Fibroblast of skin of scalp (primary cell): Measurements from ENCODE around the gene PCF11. TPM values are rescaled to one million over a fixed set of nuclear protein-coding genes. Genes with fewer than 3 reads are reported as not detected.
"Not testable (repeated sequence)": the region's sequence is repeated elsewhere in the genome, so short reads cannot be mapped to it uniquely, and the experiment has no call there.

Source experiments
- DNase-seq: peaks from one replicate; pipeline ENCODE4 v3.0.0-alpha.2; 2013
- polyA plus RNA-seq, 2 experiments: library from polyadenylated mRNA; unstranded; fragments of 120-200 nt; gene quantifications; one replicate each; pipeline ENCODE4 v1.2.1, GENCODE V29; 2013; ENCODE audit not compliant: insufficient read length in 2 of 2

PCF11 gene, protein sequence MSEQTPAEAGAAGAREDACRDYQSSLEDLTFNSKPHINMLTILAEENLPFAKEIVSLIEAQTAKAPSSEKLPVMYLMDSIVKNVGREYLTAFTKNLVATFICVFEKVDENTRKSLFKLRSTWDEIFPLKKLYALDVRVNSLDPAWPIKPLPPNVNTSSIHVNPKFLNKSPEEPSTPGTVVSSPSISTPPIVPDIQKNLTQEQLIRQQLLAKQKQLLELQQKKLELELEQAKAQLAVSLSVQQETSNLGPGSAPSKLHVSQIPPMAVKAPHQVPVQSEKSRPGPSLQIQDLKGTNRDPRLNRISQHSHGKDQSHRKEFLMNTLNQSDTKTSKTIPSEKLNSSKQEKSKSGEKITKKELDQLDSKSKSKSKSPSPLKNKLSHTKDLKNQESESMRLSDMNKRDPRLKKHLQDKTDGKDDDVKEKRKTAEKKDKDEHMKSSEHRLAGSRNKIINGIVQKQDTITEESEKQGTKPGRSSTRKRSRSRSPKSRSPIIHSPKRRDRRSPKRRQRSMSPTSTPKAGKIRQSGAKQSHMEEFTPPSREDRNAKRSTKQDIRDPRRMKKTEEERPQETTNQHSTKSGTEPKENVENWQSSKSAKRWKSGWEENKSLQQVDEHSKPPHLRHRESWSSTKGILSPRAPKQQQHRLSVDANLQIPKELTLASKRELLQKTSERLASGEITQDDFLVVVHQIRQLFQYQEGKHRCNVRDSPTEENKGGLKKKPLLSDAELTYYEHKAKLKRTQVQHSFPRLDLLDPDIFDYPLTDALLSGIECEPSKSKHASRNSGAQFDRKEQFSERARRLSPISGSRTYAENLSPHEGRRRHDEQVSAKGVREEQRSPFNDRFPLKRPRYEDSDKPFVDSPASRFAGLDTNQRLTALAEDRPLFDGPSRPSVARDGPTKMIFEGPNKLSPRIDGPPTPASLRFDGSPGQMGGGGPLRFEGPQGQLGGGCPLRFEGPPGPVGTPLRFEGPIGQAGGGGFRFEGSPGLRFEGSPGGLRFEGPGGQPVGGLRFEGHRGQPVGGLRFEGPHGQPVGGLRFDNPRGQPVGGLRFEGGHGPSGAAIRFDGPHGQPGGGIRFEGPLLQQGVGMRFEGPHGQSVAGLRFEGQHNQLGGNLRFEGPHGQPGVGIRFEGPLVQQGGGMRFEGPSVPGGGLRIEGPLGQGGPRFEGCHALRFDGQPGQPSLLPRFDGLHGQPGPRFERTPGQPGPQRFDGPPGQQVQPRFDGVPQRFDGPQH (N-terminal part only)
- polyA plus RNA-seq (2013, experiment 1 of 2; ENCODE audit: insufficient read length): 20.2 TPM
- 22.6 TPM for polyA plus RNA-seq (2013, experiment 2 of 2; ENCODE audit: insufficient read length)

- no peak for DNase-seq
These were observed at the start of gene PCF11 for GRCh38 chr11:83156996-83157593. PCF11 (plus strand) TSS chr11:83157131; CDS start chr11:83157440, 309 bp downstream.

DNA sequence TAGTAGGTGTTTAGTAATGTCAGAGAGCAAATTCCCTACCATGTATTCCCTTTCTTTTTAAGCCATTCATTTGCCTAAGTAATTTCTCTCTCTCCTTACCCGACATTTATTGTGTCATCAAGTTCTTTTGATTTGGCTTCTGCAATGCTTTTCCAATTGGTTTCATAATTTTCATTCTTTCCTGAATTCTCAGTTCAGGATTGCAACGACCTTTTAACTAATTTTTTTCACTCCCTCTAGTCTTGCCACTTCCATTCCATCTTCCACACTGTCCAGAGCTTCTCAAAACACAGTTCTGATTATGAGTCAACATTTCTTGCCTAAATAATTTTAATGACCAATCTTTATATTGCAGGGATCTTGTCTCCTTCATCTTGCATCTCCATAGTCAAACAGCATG, 44.0 kb upstream of the PCF11 start:
- no peak for DNase-seq

DNA sequence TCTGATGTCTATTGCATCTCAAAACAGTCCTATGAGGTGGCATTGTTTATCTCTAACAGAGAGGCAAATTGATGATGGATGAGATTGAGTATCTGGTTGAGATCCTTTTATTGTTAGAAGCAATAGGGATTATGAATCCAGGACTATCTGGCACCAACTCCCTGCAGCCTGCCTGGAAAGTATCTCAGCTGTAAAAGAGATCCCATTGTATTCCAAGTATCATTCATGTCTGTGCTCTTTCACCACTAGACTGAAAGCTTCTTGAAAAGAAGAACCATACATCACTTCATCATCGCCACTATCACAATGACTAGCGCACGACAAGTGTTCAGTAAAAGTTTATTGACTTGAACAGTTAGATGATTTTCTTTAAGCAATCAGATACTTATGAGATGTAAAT, 41.9 kb upstream of the PCF11 start:
- DNase-seq: no peak

GRCh38 chr11:83115551-83115950, 41.4 kb upstream of the PCF11 start:
- DNase-seq: no peak

DNA sequence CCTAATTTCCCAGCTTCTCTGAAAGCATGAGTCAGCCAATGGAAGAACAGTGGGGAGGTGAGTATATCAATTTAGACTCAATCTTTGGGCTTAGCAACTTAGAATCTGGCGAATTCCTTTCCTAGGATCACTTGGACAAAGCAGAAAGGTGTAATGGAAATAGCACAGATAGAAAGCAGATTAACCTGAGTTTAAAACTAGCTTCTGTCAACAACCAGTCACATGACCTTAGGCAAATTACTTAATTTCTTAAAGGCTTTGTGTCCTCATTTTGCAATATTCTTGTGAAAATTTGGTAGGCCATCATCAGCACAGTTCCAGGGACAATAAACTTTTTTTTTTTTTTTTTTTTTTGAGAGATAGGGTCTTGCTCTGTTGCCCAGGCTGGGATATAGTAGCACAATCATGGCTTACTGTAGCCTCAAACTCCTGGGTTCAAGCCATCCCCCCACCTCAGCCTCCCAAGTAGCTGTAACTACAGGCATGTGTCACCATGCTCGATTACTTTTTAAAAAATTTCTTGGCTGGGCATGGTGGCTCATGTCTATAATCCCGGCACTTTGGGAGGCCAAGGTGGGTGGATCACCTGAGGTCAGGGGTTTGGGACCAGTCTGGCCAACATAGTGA, 40.8 kb upstream of the PCF11 start:
- DNase-seq: no peak

- DNase-seq: no peak
These were observed 38.1 kb upstream of the PCF11 start for GRCh38 chr11:83118814-83119213.

DNA sequence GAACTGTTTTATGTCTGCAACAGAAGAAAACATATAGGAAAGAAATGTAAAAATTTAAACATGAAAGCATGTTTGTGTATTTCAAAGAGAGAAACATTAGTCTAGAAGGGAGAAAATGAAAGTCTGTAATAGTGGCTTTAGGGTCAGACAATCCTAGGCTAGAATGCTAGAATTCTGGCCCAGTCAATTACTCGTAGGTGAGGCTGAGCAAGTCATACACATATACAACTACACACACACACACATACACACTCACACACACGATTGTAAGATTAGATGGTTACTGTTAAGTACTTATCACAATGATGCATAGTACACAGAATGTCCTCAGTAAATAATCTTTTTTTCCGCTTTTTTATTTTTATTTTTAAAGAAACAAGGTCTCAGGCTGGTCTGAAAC, 37.7 kb upstream of the PCF11 start:
- DNase-seq: no peak

DNA sequence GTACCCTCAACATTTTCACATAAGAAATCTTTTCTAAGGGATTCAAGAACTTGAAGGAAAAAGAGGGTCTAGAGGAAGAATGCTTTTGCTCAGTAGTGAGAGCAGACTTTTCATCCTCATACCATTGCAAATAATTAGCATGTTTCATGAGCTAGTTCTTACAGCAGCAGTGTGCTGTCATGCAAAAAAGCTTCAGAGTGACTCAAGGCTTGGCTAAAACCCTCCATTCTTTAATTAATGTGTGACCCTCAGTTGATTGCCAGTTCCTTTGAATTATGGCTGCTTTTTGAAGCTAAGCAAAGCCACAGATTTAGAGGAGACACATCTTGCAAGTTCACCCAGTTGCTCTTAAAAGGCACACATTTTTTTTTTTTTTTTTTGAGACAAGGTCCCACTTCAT, 36.6 kb upstream of the PCF11 start:
- DNase-seq: peak; percentile 12

GRCh38 chr11:83122050-83122449, 34.9 kb upstream of the PCF11 start:
- DNase-seq: no peak

- DNase-seq: no peak
These were observed 34.2 kb upstream of the PCF11 start for GRCh38 chr11:83122766-83123165.

DNA sequence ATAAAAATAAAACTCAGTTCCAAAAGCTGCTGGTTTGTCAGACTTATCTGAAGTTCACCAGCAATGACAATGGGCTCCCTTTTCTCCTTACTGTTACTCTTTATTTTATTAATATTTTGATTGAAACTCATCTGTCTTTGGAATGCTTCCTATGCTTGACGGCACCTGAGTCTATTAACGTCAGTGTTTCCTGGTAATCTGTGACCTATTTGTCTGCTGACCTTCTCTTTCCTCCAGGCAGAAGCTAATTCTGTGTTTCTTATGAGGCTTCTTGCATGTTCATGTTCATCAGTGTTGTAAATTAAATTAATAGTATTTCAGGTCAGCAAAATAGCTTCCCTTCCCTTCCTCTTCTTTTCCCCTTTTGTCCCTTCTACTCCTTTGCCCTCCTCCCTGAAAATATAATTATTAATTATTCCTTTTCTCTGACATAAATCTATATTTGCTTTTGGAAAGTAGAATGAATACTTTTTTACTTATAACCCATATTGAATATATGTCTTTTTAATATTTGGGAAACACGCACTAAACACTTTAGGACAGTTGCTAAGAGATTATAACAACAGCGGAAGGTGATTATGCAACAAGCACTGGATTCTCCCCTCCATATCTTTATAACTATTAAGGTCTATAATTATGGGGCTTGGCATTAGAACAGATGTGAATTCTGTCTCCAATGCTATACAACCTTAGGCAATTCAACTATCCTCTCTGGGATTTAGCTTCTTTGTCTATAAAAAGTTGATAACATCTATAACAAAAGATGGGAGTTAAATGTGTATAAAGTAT, 32.1 kb upstream of the PCF11 start:
- no peak for DNase-seq

GRCh38 chr11:83125577-83125976, 31.4 kb upstream of the PCF11 start:
- no peak for DNase-seq

DNA sequence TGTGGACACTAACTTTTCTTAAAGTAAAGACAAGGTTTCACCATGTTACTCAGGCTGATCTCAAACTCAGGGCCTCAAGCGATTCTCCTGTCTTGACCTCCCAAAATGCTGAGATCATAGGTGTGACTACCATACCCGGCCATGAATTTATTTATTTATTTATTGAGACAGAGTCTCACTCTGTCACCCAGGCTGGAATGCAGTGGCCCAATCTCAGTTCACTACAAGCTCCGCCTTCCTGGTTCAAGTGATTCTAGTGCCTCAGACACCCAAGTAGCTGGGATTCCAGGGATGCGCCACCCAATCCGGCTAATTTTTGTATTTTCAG, 29.7 kb upstream of the PCF11 start:
- no peak for DNase-seq

DNA sequence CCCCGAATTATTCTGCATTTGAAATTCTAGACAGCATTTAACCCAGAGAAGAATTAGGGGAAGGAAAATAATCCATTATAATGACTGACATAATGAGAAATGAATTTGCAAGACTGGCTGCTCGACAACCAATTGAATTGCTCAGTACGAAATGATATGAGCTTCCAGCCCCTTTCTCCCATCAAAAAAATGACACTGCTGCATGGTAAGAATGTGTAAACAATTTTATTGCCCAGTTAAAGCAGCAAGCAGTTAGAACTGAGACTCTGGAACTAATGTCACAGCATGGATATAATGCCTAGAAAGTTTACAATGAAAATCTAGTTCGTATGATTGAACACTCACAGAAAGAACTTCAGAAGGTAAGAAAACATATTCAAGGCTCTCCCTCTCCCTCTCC, 24.7 kb upstream of the PCF11 start:
- DNase-seq: no peak

DNA sequence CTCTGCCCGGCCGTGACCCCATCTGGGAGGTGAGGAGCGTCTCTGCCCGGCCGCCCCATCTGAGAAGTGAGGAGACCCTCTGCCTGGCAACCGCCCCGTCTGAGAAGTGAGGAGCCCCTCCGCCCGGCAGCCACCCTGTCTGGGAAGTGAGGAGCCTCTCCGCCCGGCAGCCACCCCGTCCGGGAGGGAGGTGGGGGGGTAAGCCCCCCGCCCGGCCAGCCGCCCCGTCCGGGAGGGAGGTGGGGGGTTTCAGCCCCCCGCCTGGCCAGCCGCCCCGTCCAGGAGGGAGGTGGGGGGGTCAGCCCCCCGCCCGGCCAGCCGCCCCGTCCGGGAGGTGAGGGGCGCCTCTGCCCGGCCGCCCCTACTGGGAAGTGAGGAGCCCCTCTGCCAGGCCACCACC, 23.7 kb upstream of the PCF11 start:
- DNase-seq: not testable (repeated sequence)

DNA sequence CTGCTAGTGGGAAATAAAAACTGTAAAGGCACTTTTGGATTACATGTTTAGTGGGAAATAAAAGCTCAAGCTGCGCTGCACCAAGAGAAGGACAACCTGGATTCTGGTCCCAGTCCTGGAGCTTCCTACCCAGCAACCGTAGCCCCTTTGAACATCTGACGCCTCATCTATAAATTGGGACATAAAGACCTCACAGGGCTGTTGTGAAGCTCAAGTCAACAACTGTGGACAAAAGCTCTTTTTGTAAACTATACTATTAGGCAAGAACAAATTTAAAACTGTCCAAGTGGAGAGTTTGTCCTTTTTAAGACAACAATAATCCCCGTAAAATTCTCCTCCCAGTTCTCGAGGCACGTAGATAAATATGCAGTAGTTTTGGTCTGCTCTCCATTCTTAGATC, 17.6 kb upstream of the PCF11 start:
- DNase-seq: no peak

DNA sequence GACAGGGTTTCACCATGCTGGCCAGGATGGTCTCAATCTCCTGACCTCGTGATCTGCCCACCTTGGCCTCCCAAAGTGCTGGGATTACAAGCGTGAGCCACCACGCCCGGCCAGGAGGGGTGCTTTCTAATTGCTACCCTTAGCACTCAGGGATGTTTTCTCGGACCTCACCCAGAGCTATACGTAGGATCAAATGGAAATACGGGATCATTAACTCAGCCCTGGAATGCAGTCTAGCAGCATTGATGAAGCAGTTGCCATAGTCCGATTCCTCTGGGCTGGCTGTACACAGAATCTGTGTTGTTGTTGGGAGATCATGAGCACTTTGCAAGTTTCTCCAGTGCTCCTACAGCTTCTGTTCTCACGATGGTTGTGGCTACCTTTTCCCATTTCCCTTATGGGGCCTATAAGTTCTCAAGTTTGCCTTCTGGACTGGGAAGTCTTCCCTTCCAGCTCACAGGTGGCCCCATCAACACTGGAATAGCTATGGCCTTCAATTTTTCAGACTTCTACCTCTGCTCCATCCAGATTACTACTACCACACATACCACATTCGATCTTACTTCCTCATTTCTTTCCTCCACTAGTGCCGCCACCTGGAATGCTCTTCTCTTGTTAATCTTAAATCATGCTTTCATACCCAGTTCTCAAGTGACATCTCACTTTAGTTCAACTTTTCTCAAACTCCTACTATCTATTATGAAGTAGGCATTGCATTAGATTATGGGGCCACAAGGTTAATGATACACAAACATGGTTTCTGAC, 16.1 kb upstream of the PCF11 start:
- DNase-seq: no peak

DNA sequence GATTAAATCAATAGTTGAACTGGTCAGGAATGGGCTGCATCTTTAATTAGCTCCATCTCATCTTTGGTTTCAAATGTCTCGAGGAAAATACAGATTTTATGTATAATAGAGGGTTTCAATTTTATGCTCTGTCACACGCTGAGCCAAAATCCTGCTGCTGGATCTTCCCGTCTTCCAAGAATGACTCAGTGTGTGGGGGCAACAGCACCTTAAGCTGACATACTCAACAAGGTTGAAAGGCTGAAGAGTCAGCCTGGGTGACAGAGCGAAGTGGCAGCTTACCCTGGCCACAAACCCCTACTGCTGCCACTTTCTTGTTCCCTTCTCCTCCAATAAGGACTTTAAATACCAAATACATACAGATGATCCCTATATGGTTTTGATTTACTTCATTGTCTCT, 9.0 kb upstream of the PCF11 start:
- DNase-seq: no peak

DNA sequence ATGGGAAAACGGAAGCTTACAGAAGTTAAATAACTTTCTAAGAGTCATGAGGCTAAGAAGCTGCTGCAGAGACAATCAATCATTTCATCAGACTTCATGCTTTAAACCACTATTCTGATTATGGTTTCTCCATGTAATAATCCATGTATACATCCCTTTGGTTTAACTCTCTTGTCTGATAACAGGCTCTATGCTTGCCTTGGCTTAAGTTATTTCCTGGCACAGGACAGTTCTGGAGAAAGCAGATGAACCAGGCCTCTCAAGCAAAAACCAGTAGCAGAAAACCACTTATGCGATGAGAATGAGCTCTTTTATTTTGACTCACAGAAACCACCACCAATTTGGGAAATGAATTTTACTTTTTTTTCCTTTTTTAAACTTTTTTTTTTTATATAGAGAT, 6.5 kb upstream of the PCF11 start:
- DNase-seq: no peak

DNA sequence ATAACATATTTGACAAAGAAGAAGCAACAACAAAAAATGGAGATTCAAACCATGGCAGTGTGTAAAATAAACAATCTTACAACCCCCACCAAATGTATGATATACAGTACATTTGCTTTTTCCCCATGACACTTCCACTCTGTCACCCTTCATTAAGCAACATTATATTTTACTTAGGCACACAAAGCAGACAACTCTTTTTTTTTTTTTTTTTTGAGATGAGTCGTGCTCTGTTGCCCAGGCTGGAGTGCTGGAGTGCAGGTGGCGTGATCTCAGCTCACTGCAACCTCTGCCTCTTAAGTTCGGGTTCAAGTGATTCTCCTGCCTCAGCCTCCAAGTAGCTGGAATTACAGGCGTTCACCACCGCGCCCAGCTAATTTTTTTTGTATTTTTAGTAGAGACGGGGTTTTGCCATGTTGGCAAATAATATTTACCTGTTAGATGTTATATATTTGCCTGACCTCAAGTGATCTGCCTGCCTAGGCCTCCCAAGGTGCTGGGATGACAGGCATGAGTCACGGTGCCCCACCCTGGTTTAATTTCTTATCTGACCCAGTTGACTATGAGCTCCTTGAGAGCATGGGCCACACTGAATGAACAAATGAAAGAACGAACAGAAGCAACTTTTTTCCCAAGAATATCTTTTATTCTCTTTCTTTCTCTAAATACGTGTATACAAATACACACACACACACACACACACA, 5.5 kb upstream of the PCF11 start:
- no peak for DNase-seq
